HCT116 (cell line): ENCODE data around the gene GTF2A1. TPM values are rescaled to one million over a fixed set of nuclear protein-coding genes. Genes with fewer than 3 reads are reported as not detected.

Experiments
- ATAC-seq: fragments of 200-7000 bp; cut with Tn5 transposase; 2 replicates; pipeline ENCODE4 v1.9.1; 2020; ENCODE audit warnings: mild to moderate bottlenecking, moderate library complexity
- BruUV-seq: library from RNA; stranded (reverse); fragments of 400-500 nt; replicated peaks from 2 replicates; lab custom pipeline; 2021; lab: Mats Ljungman, UMichigan
- CTCF ChIA-PET: fragments of 300-600 bp; sonication (Branson Sonifier 250); formaldehyde crosslinking; loops from one replicate; lab custom pipeline; 2021; ENCODE audit warnings: antibody characterized with exemption; lab: Charles Lee
- POLR2A ChIA-PET: fragments of 300-600, 350-600 bp; sonication (Branson Sonifier 250); formaldehyde crosslinking; loops from one replicate; lab custom pipeline; 2021; ENCODE audit warnings: antibody characterized with exemption; lab: Charles Lee
- RAD21 ChIA-PET, 2 experiments: fragments of 300-600 bp; sonication (Branson Sonifier 250); formaldehyde crosslinking; loops; one replicate each; lab custom pipeline; 2023; ENCODE audit warnings: low total read pairs in 2 of 2; ENCODE audit not compliant: uncharacterized antibody in 2 of 2, unreplicated experiment in 2 of 2, low non-redundant PET in 1 of 2; lab: Charles Lee
- DNase-seq: peaks from one replicate; pipeline ENCODE4 v3.0.0-alpha.2; 2010; ENCODE audit warnings: low read depth, low spot score
- H2AFZ ChIP-seq: fragments of 200-600 bp; shearing (Covaris generic), sonication (generic); 2 replicates; pipeline ENCODE4 v1.6.1; 2017; ENCODE audit warnings: low read depth, mixed run types, mixed read lengths, antibody characterized with exemption, low read length; ENCODE audit not compliant: poor library complexity, severe bottlenecking
- H3K27ac ChIP-seq: 2 replicates; pipeline ENCODE4 v1.5.1; 2012; ENCODE audit warnings: low read depth, low read length
- H3K27me3 ChIP-seq: fragments of 200-600 bp; sonication (generic); 2 replicates; pipeline ENCODE4 v1.6.1; 2016; ENCODE audit warnings: mixed run types, low read length, mixed read lengths; ENCODE audit not compliant: insufficient read depth
- H3K36me3 ChIP-seq, 2 experiments: fragments of 200-500 bp in 1 of 2; fragments of 200-600 bp in 1 of 2; sonication (Bioruptor generic) in 1 of 2; sonication (generic) in 1 of 2; 2 replicates each; pipeline versions ENCODE4 v1.5.1 to v1.6.1; 2014 to 2016; ENCODE audit warnings: low read length in 2 of 2, inconsistent platforms in 1 of 2, mixed read lengths in 1 of 2, mixed run types in 1 of 2; ENCODE audit not compliant: insufficient read depth in 2 of 2, control insufficient read depth in 1 of 2
- H3K4me1 ChIP-seq, 2 experiments: fragments of 200-600 bp in 1 of 2; sonication (generic) in 1 of 2; 2 replicates each; pipeline versions ENCODE4 v1.5.1 to v1.6.1; 2012 to 2017; ENCODE audit warnings: low read length in 2 of 2, inconsistent platforms in 1 of 2, mild to moderate bottlenecking in 1 of 2, mixed read lengths in 1 of 2, mixed run types in 1 of 2, moderate library complexity in 1 of 2; ENCODE audit not compliant: insufficient read depth in 2 of 2, control insufficient read depth in 1 of 2
- H3K4me2 ChIP-seq: fragments of 200-600 bp; sonication (generic); 2 replicates; pipeline ENCODE4 v1.6.1; 2017; ENCODE audit warnings: mixed run types, low read length, mixed read lengths
- H3K4me3 ChIP-seq, 2 experiments: fragments of 200-600 bp in 1 of 2; sonication (generic) in 1 of 2; replicated peaks in 1 of 2; 2 replicates each; pipeline ENCODE4 v1.5.1; 2011 to 2016; ENCODE audit warnings: low read length in 2 of 2, control low read depth in 1 of 2, low read depth in 1 of 2, mild to moderate bottlenecking in 1 of 2, mixed read lengths in 1 of 2, mixed run types in 1 of 2
- H3K79me2 ChIP-seq: fragments of 200-600 bp; sonication (generic); 2 replicates; pipeline ENCODE4 v1.6.1; 2017; ENCODE audit warnings: mild to moderate bottlenecking, mixed run types, low read length, moderate library complexity, mixed read lengths; ENCODE audit not compliant: insufficient read depth
- H3K9ac ChIP-seq: fragments of 200-600 bp; sonication (generic); 2 replicates; pipeline ENCODE4 v1.6.1; 2016; ENCODE audit warnings: low read length, mixed read lengths
- H3K9me2 ChIP-seq: fragments of 200-600 bp; sonication (generic), shearing (Covaris generic); 2 replicates; pipeline ENCODE4 v1.6.1; 2017; ENCODE audit warnings: mixed run types, mild to moderate bottlenecking, moderate library complexity; ENCODE audit not compliant: insufficient read depth
- H3K9me3 ChIP-seq, 2 experiments: fragments of 200-500 bp in 1 of 2; fragments of 200-600 bp in 1 of 2; sonication (Bioruptor generic) in 1 of 2; sonication (generic) in 1 of 2; 2 replicates each; pipeline ENCODE4 v1.6.1; 2014 to 2017; ENCODE audit warnings: low read length in 2 of 2, mixed read lengths in 2 of 2, inconsistent platforms in 1 of 2, low read depth in 1 of 2, mild to moderate bottlenecking in 1 of 2, mixed run types in 1 of 2, moderate library complexity in 1 of 2; ENCODE audit not compliant: control insufficient read depth in 1 of 2, insufficient read depth in 1 of 2
- H4K20me1 ChIP-seq: fragments of 200-600 bp; sonication (generic), shearing (Covaris generic); 2 replicates; pipeline ENCODE4 v1.6.1; 2017; ENCODE audit warnings: mixed run types, mild to moderate bottlenecking, moderate library complexity; ENCODE audit not compliant: insufficient read depth
- ELF1 ChIP-seq: IDR thresholded peaks from 2 replicates; pipeline ENCODE4 v1.6.1; 2012; ENCODE audit warnings: low read depth, borderline replicate concordance
- EZH2 ChIP-seq: fragments of 200-600 bp; sonication (generic); IDR thresholded peaks from 2 replicates; pipeline ENCODE4 v1.6.1; 2017; ENCODE audit warnings: antibody characterized with exemption, mixed run types
- EZH2phosphoT487 ChIP-seq: fragments of 200-600 bp; IDR thresholded peaks from 2 replicates; pipeline ENCODE4 v1.6.1; 2018; ENCODE audit warnings: antibody characterized with exemption, borderline replicate concordance
- FOSL1 ChIP-seq: IDR thresholded peaks from 2 replicates; pipeline ENCODE4 v1.6.1; 2012; ENCODE audit warnings: low read depth
- JUND ChIP-seq: IDR thresholded peaks from 2 replicates; pipeline ENCODE4 v1.6.1; 2012
- POLR2A ChIP-seq: IDR thresholded peaks from 2 replicates; pipeline ENCODE4 v1.7.0; 2011; ENCODE audit warnings: borderline replicate concordance; ENCODE audit not compliant: insufficient read depth, insufficient read length; ENCODE audit errors: extremely low read depth
- POLR2AphosphoS5 ChIP-seq: IDR thresholded peaks from 2 replicates; pipeline ENCODE4 v1.6.1; 2011; ENCODE audit warnings: mild to moderate bottlenecking, low read depth, low read length, moderate library complexity
- RAD21 ChIP-seq: IDR thresholded peaks from 2 replicates; pipeline ENCODE4 v1.6.1; 2012; ENCODE audit warnings: low read depth, mild to moderate bottlenecking
- SIN3A ChIP-seq: IDR thresholded peaks from 2 replicates; pipeline ENCODE4 v1.6.1; 2012; ENCODE audit warnings: low read depth
- SP1 ChIP-seq: IDR thresholded peaks from 2 replicates; pipeline ENCODE4 v1.6.1; 2012; ENCODE audit warnings: low read depth
- SRF ChIP-seq: IDR thresholded peaks from 2 replicates; pipeline ENCODE4 v1.6.1; 2012; ENCODE audit warnings: low read depth
- ZFX ChIP-seq: fragments of 450-650 bp; IDR thresholded peaks from 2 replicates; pipeline ENCODE4 v1.6.1; 2017
- ZNF274 ChIP-seq: fragments of 200-500 bp; sonication (Bioruptor generic); IDR thresholded peaks from 2 replicates; pipeline ENCODE4 v1.6.1; 2014; ENCODE audit warnings: mild to moderate bottlenecking, low read depth, low read length, inconsistent platforms
- intact Hi-C: fragments of 100-400 bp; cut with micrococcal nuclease; formaldehyde crosslinking; loops from 2 replicates; pipeline ENCODE4 v1.10.0; 2022
- total RNA-seq: library from RNA; stranded (reverse); gene quantifications from one replicate; pipeline ENCODE4 v1.2.1, GENCODE V29; 2021; ENCODE audit not compliant: unreplicated experiment
- TF ChIP-seq, protein P1 (sequence below): IDR thresholded peaks from 2 replicates; pipeline ENCODE4 v1.6.1; 2012
- TF ChIP-seq, protein P2 (sequence below), 3 experiments: fragments of 200-600 bp in 1 of 3; sonication (generic) in 1 of 3; IDR thresholded peaks in 2 of 3; conservative IDR thresholded peaks in 1 of 3; 2 replicates each; pipeline ENCODE4 v1.5.1; 2012 to 2017; ENCODE audit warnings: low read depth in 2 of 3, low read length in 2 of 3, antibody characterized with exemption in 1 of 3, borderline replicate concordance in 1 of 3, control low read depth in 1 of 3, mild to moderate bottlenecking in 1 of 3, mixed read lengths in 1 of 3, mixed run types in 1 of 3, moderate library complexity in 1 of 3; ENCODE audit not compliant: insufficient read depth in 1 of 3
- TF ChIP-seq, protein P3 (sequence below): IDR thresholded peaks from 2 replicates; pipeline ENCODE4 v1.6.1; 2012
- TF ChIP-seq, protein P4 (sequence below): IDR thresholded peaks from 2 replicates; pipeline ENCODE4 v1.6.1; 2011; ENCODE audit warnings: mild to moderate bottlenecking, low read length, moderate library complexity; ENCODE audit not compliant: insufficient replicate concordance; ENCODE audit errors: extremely low read depth

Gene GTF2A1
- total RNA-seq, 1 experiment from 2014 or later, result 39.7 TPM

DNA sequence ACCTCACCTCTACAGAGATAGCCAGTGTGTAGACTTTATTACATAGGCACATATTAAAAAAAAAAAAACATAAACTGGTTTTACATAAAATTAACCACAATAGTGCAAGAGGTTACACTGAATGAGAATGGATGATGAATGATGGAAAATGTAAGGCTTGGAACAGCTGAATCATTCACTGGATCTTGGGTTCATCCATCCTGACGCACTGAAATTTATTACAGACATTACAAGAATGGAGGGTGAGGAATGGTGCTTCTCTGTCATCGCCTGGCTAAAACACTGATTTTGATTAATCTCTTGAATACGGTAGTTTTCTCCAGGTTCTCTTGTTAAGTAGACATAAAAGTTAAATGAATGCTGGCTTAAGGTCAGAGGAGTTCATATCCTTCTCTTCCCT is 40.0 kb upstream of the GTF2A1 start:
- ATAC-seq (no peak), DNase-seq (no peak)
- Histone ChIP-seq H3K9me3 (no peaks in the 10 kb centered on the region), H3K36me3 (no peaks in the 10 kb centered on the region), H2AFZ (no peak overlapping the region), H3K27me3 (no peaks in the 10 kb centered on the region), H4K20me1 (no peaks in the 10 kb centered on the region), H3K4me1 (no peaks in the 10 kb centered on the region), H3K79me2 (no peaks in the 10 kb centered on the region), H3K9me2 (no peaks in the 10 kb centered on the region), H3K4me2 (no peak overlapping the region), H3K9ac (no peak overlapping the region), H3K27ac (no peak overlapping the region), H3K4me3 (no peak overlapping the region)
- ChIA-PET POLR2A (no interaction called here), CTCF (no interaction called here), RAD21 (no interaction called here)
- intact Hi-C loops, result no loop called here
- no TSS peak for BruUV-seq
- no peak for TF ChIP-seq JUND
- TF ChIP-seq ZNF274, result no peak
- no peak for TF ChIP-seq SP1
- no peak for TF ChIP-seq ELF1
- TF ChIP-seq FOSL1, result no peak

DNA sequence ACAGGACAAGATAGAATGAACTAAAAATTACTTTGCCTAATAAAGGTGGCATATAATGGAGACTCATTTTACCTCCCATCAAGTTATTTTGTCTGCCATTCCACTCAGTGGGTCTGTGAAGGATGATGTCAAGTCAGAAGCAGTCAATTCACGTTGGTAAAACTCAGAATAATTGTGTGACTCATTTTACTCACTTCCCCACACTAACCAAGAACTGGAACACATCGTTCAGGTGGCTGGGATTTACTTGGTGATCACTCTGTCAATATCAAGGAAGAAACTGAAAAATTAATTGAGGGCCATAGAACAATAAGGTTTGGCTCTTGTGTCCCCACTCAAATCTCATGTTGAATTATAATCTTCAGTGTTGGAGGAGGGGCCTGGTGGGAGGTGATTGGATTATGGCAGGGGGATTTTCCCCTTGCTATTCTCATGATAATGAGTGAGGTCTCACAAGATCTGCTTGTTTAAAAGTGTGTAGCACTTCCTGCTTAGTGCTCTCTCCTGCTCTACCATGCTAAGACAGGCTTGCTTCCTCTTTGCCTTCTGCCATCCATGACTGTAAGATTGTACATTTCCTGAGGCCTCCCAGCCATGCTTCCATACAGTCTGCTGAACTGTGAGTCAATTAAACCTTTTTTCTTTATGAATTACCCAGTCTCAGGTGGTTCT is 35.7 kb upstream of the GTF2A1 start:
- H3K4me3 ChIP-seq, result no peak overlapping the region
- no peaks in the 10 kb centered on the region for H3K27me3 ChIP-seq
- ATAC-seq, result no peak
- intact Hi-C loops, result no loop called here
- ChIA-PET POLR2A (no interaction called here), RAD21 (no interaction called here), CTCF (no interaction called here)
- no TSS peak for BruUV-seq
- no peak overlapping the region for H3K27ac ChIP-seq
- no peaks in the 10 kb centered on the region for H3K9me3 ChIP-seq
- no peaks in the 10 kb centered on the region for H4K20me1 ChIP-seq
- H3K36me3 ChIP-seq, result no peaks in the 10 kb centered on the region
- no peaks in the 10 kb centered on the region for H3K9me2 ChIP-seq
- no peak overlapping the region for H2AFZ ChIP-seq
- H3K79me2 ChIP-seq, result no peaks in the 10 kb centered on the region
- DNase-seq, result no peak
- no peak overlapping the region for H3K9ac ChIP-seq
- H3K4me2 ChIP-seq, result no peak overlapping the region
- no peaks in the 10 kb centered on the region for H3K4me1 ChIP-seq
- TF ChIP-seq EZH2phosphoT487, result no peak
- TF ChIP-seq, protein P1, sequence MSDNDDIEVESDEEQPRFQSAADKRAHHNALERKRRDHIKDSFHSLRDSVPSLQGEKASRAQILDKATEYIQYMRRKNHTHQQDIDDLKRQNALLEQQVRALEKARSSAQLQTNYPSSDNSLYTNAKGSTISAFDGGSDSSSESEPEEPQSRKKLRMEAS, result no peak
- no peak for TF ChIP-seq EZH2
- no peak for TF ChIP-seq SP1
- no peak for TF ChIP-seq RAD21
- TF ChIP-seq, protein P2, sequence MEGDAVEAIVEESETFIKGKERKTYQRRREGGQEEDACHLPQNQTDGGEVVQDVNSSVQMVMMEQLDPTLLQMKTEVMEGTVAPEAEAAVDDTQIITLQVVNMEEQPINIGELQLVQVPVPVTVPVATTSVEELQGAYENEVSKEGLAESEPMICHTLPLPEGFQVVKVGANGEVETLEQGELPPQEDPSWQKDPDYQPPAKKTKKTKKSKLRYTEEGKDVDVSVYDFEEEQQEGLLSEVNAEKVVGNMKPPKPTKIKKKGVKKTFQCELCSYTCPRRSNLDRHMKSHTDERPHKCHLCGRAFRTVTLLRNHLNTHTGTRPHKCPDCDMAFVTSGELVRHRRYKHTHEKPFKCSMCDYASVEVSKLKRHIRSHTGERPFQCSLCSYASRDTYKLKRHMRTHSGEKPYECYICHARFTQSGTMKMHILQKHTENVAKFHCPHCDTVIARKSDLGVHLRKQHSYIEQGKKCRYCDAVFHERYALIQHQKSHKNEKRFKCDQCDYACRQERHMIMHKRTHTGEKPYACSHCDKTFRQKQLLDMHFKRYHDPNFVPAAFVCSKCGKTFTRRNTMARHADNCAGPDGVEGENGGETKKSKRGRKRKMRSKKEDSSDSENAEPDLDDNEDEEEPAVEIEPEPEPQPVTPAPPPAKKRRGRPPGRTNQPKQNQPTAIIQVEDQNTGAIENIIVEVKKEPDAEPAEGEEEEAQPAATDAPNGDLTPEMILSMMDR (IDR thresholded peaks at IDR 0.05 in 2 of 3, conservative IDR thresholded peaks at IDR 0.05 in 1 of 3; ENCODE audit: borderline replicate concordance in 1 of 3, insufficient read depth in 1 of 3, low read depth in 2 of 3, low read length in 2 of 3), result no peak
- TF ChIP-seq, protein P3, sequence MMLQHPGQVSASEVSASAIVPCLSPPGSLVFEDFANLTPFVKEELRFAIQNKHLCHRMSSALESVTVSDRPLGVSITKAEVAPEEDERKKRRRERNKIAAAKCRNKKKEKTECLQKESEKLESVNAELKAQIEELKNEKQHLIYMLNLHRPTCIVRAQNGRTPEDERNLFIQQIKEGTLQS, result no peak
- TF ChIP-seq SRF, result no peak
- TF ChIP-seq ELF1, result no peak
- no peak for TF ChIP-seq ZNF274
- TF ChIP-seq FOSL1, result no peak
- TF ChIP-seq SIN3A, result no peak
- TF ChIP-seq POLR2A, result no peak
- no peak for TF ChIP-seq ZFX
- TF ChIP-seq POLR2AphosphoS5, result no peak
- TF ChIP-seq, protein P4, sequence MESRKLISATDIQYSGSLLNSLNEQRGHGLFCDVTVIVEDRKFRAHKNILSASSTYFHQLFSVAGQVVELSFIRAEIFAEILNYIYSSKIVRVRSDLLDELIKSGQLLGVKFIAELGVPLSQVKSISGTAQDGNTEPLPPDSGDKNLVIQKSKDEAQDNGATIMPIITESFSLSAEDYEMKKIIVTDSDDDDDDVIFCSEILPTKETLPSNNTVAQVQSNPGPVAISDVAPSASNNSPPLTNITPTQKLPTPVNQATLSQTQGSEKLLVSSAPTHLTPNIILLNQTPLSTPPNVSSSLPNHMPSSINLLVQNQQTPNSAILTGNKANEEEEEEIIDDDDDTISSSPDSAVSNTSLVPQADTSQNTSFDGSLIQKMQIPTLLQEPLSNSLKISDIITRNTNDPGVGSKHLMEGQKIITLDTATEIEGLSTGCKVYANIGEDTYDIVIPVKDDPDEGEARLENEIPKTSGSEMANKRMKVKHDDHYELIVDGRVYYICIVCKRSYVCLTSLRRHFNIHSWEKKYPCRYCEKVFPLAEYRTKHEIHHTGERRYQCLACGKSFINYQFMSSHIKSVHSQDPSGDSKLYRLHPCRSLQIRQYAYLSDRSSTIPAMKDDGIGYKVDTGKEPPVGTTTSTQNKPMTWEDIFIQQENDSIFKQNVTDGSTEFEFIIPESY, result no peak
